RWPE2 (cell line): ENCODE measurements around the gene DAGLA.

ENCODE experiments used
- ATAC-seq: fragments of 200-7000 bp; cut with Tn5 transposase; 3 replicates; pipeline ENCODE4 v1.9.1; 2021; ENCODE audit warnings: low read depth
- DNase-seq: peaks from one replicate; pipeline ENCODE4 v3.0.0-alpha.2; 2020; ENCODE audit warnings: low spot score
- H3K27ac ChIP-seq: fragments of 450-650 bp; 2 replicates; pipeline ENCODE4 v1.5.1; 2017; ENCODE audit warnings: mild to moderate bottlenecking; ENCODE audit not compliant: poor library complexity, severe bottlenecking
- H3K27me3 ChIP-seq: fragments of 250-450 bp; sonication (Bioruptor Pico); 2 replicates; pipeline ENCODE4 v1.5.1; 2021; ENCODE audit warnings: mild to moderate bottlenecking, moderate library complexity; ENCODE audit not compliant: insufficient read depth, poor library complexity, severe bottlenecking
- H3K36me3 ChIP-seq: fragments of 250-450 bp; sonication (Bioruptor Pico); 2 replicates; pipeline ENCODE4 v1.5.1; 2020; ENCODE audit warnings: low read depth, mild to moderate bottlenecking, moderate library complexity
- H3K4me1 ChIP-seq: fragments of 250-450 bp; sonication (Bioruptor Pico); 2 replicates; pipeline ENCODE4 v1.5.1; 2021; ENCODE audit warnings: mild to moderate bottlenecking, moderate library complexity; ENCODE audit not compliant: insufficient read depth, poor library complexity, severe bottlenecking
- H3K4me3 ChIP-seq: fragments of 250-450 bp; sonication (Bioruptor Pico); 2 replicates; pipeline ENCODE4 v1.5.1; 2021; ENCODE audit warnings: mild to moderate bottlenecking, moderate library complexity; ENCODE audit not compliant: severe bottlenecking
- H3K9me3 ChIP-seq: fragments of 250-450 bp; sonication (Bioruptor Pico); 2 replicates; pipeline ENCODE4 v1.5.1; 2021; ENCODE audit warnings: mild to moderate bottlenecking, moderate library complexity; ENCODE audit not compliant: severe bottlenecking
- TF ChIP-seq, protein P1 (sequence below): fragments of 450-650 bp; IDR thresholded peaks from one replicate; pipeline ENCODE4 v1.5.1; 2017; ENCODE audit warnings: mild to moderate bottlenecking, moderate library complexity; ENCODE audit not compliant: poor library complexity, severe bottlenecking

The DAGLA gene

DNA sequence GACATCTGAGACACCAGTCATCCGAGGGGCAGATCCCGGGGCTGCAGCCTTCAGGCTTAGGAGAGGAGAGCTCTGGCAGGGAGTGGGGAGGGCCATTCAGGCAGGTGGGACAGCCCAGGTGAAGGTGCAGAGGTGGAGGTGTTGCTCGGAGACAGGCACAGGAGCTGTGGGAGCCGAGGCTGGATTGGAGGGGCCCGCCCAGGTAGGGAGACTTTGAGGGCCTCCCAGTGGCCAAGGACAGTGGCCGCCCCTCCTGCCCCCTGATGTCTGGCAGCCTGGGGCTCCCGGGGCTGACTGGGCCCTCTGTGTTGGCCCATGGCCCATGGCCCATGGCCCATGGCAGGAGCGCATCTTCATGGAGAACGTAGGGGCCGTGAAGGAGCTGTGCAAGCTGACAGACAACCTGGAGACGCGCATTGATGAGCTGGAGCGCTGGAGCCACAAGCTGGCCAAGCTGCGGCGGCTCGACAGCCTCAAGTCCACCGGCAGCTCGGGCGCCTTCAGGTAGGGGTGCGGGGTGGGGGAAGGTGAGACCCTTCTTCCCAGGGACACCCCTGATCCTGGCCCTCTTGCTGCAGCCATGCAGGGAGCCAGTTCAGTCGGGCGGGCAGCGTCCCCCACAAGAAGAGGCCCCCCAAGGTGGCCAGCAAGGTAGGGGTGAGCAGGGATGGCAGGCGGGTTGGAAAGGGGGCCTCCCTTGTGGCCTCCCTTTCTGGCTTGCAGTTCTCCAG lies 98.9 kb downstream of the DAGLA start:
- no peaks in the 10 kb centered on the region for H3K4me1 ChIP-seq
- H3K4me3 ChIP-seq: no peak overlapping the region
- DNase-seq (no peak), ATAC-seq (no peak)
- TF ChIP-seq, protein P1, sequence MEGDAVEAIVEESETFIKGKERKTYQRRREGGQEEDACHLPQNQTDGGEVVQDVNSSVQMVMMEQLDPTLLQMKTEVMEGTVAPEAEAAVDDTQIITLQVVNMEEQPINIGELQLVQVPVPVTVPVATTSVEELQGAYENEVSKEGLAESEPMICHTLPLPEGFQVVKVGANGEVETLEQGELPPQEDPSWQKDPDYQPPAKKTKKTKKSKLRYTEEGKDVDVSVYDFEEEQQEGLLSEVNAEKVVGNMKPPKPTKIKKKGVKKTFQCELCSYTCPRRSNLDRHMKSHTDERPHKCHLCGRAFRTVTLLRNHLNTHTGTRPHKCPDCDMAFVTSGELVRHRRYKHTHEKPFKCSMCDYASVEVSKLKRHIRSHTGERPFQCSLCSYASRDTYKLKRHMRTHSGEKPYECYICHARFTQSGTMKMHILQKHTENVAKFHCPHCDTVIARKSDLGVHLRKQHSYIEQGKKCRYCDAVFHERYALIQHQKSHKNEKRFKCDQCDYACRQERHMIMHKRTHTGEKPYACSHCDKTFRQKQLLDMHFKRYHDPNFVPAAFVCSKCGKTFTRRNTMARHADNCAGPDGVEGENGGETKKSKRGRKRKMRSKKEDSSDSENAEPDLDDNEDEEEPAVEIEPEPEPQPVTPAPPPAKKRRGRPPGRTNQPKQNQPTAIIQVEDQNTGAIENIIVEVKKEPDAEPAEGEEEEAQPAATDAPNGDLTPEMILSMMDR: no peak
- no peaks in the 10 kb centered on the region for H3K9me3 ChIP-seq
- H3K36me3 ChIP-seq: no peaks in the 10 kb centered on the region
- H3K27me3 ChIP-seq: no peaks in the 10 kb centered on the region
- no peak overlapping the region for H3K27ac ChIP-seq

DNA sequence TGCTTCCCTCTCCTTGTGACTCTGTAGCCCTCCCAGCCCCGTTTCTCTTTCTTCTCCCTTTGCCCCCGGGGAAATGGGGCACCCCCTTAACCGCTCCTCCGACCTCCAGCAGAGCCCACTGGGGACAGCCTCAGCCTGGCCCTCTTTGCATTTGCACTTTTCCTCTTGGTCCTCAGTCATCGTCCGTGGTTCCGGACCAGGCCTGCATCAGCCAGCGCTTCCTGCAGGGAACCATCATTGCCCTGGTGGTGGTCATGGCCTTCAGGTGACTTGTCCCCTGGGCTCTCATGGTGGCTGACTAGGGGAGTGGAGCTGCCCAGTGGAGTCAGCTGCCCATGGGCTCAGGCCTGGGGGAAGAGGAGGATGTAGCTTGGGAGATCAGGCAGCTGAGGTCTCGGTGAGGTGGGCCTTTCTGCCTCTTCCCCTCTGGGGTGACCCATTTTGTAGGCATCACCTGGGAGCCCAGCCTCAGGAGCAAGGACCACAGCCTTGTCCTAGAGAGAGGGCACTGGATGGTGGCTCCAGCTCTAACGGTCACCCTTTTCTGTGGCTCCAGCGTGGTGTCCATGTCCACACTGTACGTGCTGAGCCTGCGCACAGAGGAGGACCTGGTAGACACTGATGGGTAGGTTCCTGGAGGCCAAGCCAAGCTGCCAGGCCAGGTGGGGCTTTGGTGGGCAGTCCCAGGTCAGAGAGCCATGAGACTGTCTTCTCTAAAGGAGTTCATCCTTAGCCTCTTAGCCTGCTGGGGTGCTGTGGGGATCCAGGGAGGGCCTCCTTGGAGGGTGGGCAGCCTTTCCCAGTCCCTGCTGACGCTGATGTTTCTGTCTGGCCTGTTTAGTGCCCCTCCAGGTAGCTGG lies 99.7 kb downstream of the DAGLA start:
- Histone ChIP-seq H3K36me3 (no peaks in the 10 kb centered on the region), H3K4me1 (no peaks in the 10 kb centered on the region), H3K9me3 (no peaks in the 10 kb centered on the region), H3K27me3 (no peaks in the 10 kb centered on the region), H3K4me3 (no peak overlapping the region), H3K27ac (no peak overlapping the region)
- DNase-seq (no peak), ATAC-seq (no peak)
- TF ChIP-seq, protein P1: no peak

DNA sequence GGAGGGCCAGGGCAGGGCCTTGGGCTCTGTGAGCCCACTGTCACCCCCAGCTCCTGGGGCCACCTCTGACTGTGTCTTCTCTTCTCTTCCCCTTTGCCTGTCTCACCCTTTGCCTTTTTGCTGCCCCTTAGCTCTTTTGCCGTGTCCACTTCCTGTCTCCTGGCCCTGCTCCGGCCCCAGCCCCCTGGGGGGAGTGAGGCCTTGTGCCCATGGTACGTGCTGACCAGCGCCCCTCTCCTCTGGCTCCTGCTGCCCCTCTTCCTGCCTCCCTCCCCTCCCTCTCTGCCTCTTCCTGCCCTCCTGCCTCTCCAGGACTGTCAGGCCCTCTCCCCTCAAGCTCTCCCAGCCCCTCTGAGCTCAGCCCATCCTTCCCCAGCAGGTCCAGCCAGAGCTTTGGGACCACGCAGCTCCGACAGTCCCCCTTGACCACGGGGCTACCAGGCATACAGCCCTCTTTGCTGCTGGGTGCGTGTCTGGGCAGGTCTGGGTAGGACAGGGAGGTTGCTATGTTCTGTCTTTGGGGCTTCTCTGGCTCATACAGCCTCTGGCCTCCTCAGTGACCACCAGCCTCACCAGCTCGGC lies 100.5 kb downstream of the DAGLA start:
- TF ChIP-seq, protein P1: no peak
- Histone ChIP-seq H3K27me3 (no peaks in the 10 kb centered on the region), H3K27ac (no peak overlapping the region), H3K4me1 (no peaks in the 10 kb centered on the region), H3K4me3 (no peak overlapping the region), H3K36me3 (no peaks in the 10 kb centered on the region; the same call in 1 of the 2 replicates), H3K9me3 (no peaks in the 10 kb centered on the region)
- peak; percentile 10; the same call in 1 of the 3 replicates for ATAC-seq
- no peak for DNase-seq

DNA sequence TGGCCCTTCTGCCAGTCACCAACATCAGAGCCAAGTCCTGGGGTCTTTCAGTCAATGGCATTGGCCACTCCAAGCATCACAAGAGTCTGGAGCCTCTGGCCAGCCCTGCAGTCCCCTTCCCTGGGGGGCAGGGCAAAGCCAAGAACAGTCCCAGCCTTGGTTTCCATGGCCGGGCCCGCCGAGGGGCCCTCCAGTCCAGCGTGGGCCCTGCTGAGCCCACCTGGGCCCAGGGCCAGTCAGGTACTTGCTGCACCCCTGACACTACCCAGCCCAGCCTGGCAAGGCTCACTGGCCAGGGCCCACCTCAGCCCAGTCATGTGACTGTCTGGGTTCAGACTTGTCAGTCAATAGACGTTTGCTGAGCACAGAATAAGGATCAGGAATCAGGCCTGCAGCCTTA lies 101.4 kb downstream of the DAGLA start:
- no peak overlapping the region for H3K27ac ChIP-seq
- H3K36me3 ChIP-seq: peaks cover 3% of the 10 kb centered on the region; the same call in 1 of the 2 replicates
- TF ChIP-seq, protein P1: no peak
- ATAC-seq (no peak), DNase-seq (no peak)
- no peak overlapping the region for H3K4me3 ChIP-seq
- no peaks in the 10 kb centered on the region for H3K9me3 ChIP-seq
- H3K27me3 ChIP-seq: no peaks in the 10 kb centered on the region
- no peaks in the 10 kb centered on the region for H3K4me1 ChIP-seq
